Activated T-helper 17 cell treated with anti-CD3 and anti-CD28 coated beads, Interleukin-2, amount 50 U/mL, for 72 hours (primary cell): ENCODE data around the gene ROBO1. TPM values are rescaled to one million over a fixed set of nuclear protein-coding genes. Genes with fewer than 3 reads are reported as not detected.
"Not testable (repeated sequence)": the region's sequence is repeated elsewhere in the genome, so short reads cannot be mapped to it uniquely, and the experiment has no call there.

Experiments
- ATAC-seq: fragments of 150-1000 bp; cut with Tn5 transposase; replicated peaks from 2 replicates; pipeline ENCODE4 v1.10.0; 2021; ENCODE audit warnings: mild to moderate bottlenecking, moderate library complexity
- H3K27ac Mint-ChIP-seq: one replicate; pipeline ENCODE4 v1.8.0; 2022; ENCODE audit warnings: mixed read lengths
- H3K27me3 Mint-ChIP-seq: one replicate; pipeline ENCODE4 v1.8.0; 2022; ENCODE audit warnings: mixed read lengths
- H3K36me3 Mint-ChIP-seq: one replicate; pipeline ENCODE4 v1.8.0; 2022; ENCODE audit warnings: low read depth, mild to moderate bottlenecking, mixed read lengths
- H3K4me1 Mint-ChIP-seq: one replicate; pipeline ENCODE4 v1.8.0; 2022; ENCODE audit warnings: mixed read lengths
- H3K4me3 Mint-ChIP-seq: one replicate; pipeline ENCODE4 v1.8.0; 2022; ENCODE audit warnings: mild to moderate bottlenecking, mixed read lengths
- H3K9me3 Mint-ChIP-seq: one replicate; pipeline ENCODE4 v1.8.0; 2022; ENCODE audit warnings: mixed read lengths
- total RNA-seq, 2 donors: library from RNA; stranded (reverse); gene quantifications; one replicate each; pipeline ENCODE4 v1.2.3, GENCODE V29; 2022

The ROBO1 gene
- total RNA-seq, 2 donors from 2014 or later = not detected

GRCh38 chr3:79555655-79556054 lies 212.1 kb downstream of the ROBO1 start:
- no peaks in the 10 kb centered on the region for H3K36me3 Mint-ChIP-seq
- H3K4me3 Mint-ChIP-seq = no peak overlapping the region

DNA sequence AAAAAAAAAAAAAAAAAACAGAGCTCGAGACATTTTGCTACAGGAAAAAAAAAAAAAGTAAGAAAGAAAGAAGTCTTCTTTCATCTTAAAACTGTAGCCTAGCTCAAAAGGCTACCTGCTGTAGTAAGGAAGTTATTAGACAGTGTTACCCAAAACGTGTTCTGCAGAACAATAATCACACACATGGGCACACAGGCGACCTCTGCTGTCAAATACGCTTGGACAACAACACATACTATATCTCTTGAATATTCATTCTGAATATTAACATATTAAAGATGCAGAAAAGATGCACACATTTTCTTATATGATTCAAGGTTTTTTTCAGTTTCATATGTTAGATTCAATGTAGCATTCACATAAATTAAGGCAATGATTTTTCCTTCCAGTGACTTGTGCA lies 215.8 kb downstream of the ROBO1 start:
- Mint-ChIP-seq H3K27ac (no peak overlapping the region), H3K4me3 (no peak overlapping the region), H3K9me3 (peaks cover 8% of the 10 kb centered on the region), H3K36me3 (no peaks in the 10 kb centered on the region), H3K4me1 (no peaks in the 10 kb centered on the region), H3K27me3 (no peaks in the 10 kb centered on the region)
- ATAC-seq = no peak

More at GRCh38 chr3:79555655-79556054, 212.1 kb downstream of the ROBO1 start:
- no peak for ATAC-seq
- no peaks in the 10 kb centered on the region for H3K27me3 Mint-ChIP-seq
- no peak overlapping the region for H3K27ac Mint-ChIP-seq
- no peaks in the 10 kb centered on the region for H3K4me1 Mint-ChIP-seq
- H3K9me3 Mint-ChIP-seq = peaks cover 10% of the 10 kb centered on the region

GRCh38 chr3:79551321-79551892 lies 216.4 kb downstream of the ROBO1 start:
- Mint-ChIP-seq H3K27ac (no peak overlapping the region), H3K9me3 (peaks cover 8% of the 10 kb centered on the region), H3K4me3 (no peak overlapping the region), H3K27me3 (no peaks in the 10 kb centered on the region), H3K4me1 (no peaks in the 10 kb centered on the region), H3K36me3 (no peaks in the 10 kb centered on the region)
- no peak for ATAC-seq

GRCh38 chr3:79543218-79543982 lies 224.4 kb downstream of the ROBO1 start:
- no peak overlapping the region for H3K4me3 Mint-ChIP-seq
- no peaks in the 10 kb centered on the region for H3K27me3 Mint-ChIP-seq
- peaks cover 4% of the 10 kb centered on the region for H3K9me3 Mint-ChIP-seq
- H3K36me3 Mint-ChIP-seq = no peaks in the 10 kb centered on the region
- ATAC-seq = no peak
- H3K4me1 Mint-ChIP-seq = no peaks in the 10 kb centered on the region
- no peak overlapping the region for H3K27ac Mint-ChIP-seq

- H3K36me3 Mint-ChIP-seq = no peaks in the 10 kb centered on the region
- H3K4me3 Mint-ChIP-seq = no peak overlapping the region
Measured at GRCh38 chr3:79534727-79535126, 233.1 kb downstream of the ROBO1 start.

DNA sequence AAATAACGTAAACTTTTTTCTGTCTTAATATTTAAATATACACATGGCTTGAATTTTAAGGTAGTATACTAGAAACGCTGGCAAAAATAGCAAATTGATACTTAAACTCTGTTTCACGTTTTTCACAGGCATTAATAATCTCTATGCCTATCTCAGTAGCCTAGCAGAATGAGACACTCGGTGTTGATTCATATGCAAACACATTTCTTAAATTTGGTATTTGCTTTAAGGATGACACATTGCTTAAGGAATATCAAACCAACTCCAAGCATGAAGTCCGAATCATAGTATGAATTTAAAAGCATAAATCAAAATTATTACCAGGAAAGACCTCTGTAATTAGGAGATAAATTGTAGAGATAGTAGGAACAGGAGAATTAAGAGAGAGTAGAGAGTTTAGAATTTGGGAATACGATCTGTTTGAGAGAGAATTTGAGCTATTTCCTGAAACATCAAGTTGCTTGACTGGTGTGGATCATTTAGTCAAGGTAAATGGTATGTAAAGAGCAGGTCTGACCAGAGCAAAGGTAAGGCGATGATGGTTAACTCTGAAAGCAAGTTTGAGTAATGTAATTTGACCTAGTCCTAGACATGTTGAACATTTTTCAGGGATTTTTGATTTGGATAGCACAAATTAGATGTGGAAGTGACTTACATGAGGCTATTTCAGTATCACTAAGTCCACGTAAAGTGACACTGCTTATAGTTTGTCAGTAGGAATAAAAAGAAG lies 236.1 kb downstream of the ROBO1 start:
- Mint-ChIP-seq H3K27me3 (no peaks in the 10 kb centered on the region), H3K4me1 (no peaks in the 10 kb centered on the region), H3K4me3 (no peak overlapping the region), H3K27ac (no peak overlapping the region), H3K9me3 (peaks cover 19% of the 10 kb centered on the region), H3K36me3 (no peaks in the 10 kb centered on the region)
- no peak for ATAC-seq

More at GRCh38 chr3:79534727-79535126, 233.1 kb downstream of the ROBO1 start:
- Mint-ChIP-seq H3K27me3 (no peaks in the 10 kb centered on the region), H3K4me1 (no peaks in the 10 kb centered on the region), H3K9me3 (peaks cover 19% of the 10 kb centered on the region), H3K27ac (no peak overlapping the region)
- no peak for ATAC-seq

GRCh38 chr3:79521221-79521848 lies 246.5 kb downstream of the ROBO1 start:
- Mint-ChIP-seq H3K27ac (no peak overlapping the region), H3K9me3 (no peaks in the 10 kb centered on the region), H3K4me3 (no peak overlapping the region), H3K4me1 (no peaks in the 10 kb centered on the region), H3K36me3 (no peaks in the 10 kb centered on the region), H3K27me3 (no peaks in the 10 kb centered on the region)
- no peak for ATAC-seq

DNA sequence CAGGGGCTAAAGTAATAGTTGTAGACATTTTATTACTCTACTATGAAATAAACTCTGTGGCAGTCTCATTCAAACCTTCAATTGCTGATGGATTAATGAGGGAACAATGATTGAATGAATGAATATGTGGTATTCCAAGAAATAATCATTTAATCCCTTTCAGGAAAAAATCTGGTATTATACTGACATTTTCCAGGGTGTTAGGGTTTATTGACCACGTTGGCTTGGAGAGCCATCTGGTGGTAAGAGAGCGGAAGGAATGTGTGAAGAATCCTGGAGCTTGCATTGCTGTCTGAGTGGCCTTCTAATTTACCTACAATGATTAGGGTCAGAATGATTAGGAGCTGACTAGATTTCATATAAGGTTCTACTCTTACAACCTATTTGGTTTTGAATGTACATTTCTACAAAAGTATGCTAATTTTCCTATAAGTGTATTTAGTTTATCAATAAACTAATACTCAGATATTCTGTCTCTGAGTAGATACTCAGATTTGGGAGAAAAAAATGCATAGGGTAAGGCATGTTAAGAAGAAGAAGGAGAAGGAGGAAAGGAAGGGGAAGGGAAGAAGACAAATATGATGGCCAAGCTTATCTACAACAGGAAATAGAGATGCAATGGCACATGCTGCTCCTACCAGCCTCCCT lies 249.9 kb downstream of the ROBO1 start:
- no peaks in the 10 kb centered on the region for H3K4me1 Mint-ChIP-seq
- no peak for ATAC-seq
- no peak overlapping the region for H3K27ac Mint-ChIP-seq
- H3K4me3 Mint-ChIP-seq = no peak overlapping the region
- H3K36me3 Mint-ChIP-seq = no peaks in the 10 kb centered on the region
- no peaks in the 10 kb centered on the region for H3K27me3 Mint-ChIP-seq
- no peaks in the 10 kb centered on the region for H3K9me3 Mint-ChIP-seq

DNA sequence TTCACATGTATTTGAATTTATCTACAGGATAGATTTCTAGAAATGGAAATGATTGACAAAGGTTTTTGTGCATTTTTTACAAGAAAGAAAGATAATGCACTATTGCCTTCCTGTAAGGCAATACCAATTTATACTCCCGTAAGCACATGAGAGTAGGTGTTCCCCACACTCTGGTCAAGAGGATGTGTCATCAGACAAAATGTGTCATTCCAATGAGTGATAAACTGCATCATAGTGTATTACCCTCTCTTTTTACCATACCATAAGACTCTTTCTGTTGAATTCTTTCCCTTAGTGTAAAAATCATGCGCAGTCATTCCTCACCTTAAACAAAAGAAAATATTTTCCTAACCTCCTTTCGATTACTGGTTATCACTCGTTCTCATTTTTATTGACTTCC lies 251.0 kb downstream of the ROBO1 start:
- no peaks in the 10 kb centered on the region for H3K4me1 Mint-ChIP-seq
- no peak overlapping the region for H3K4me3 Mint-ChIP-seq
- no peaks in the 10 kb centered on the region for H3K36me3 Mint-ChIP-seq
- no peaks in the 10 kb centered on the region for H3K9me3 Mint-ChIP-seq
- no peak overlapping the region for H3K27ac Mint-ChIP-seq
- ATAC-seq = no peak
- no peaks in the 10 kb centered on the region for H3K27me3 Mint-ChIP-seq

DNA sequence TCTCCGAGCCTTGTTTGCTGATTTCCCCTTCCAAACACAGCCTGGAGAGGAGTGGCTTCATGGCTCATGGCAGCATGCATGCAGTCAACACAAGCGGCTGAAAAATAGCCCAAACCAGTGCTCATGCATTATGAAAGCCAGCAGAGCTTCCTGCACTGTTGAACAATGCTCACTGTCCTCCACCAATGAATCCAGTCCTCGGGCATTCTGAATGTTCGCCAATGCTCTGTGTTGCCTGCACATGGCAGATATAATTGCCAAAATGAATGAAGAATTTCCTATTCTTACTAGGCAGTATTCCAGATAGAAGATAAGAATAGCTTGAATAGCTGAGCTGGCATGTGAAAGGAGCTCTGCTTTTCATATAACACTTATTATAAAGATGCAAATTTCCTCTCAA lies 252.7 kb downstream of the ROBO1 start:
- no peak overlapping the region for H3K4me3 Mint-ChIP-seq
- H3K9me3 Mint-ChIP-seq = no peaks in the 10 kb centered on the region
- H3K4me1 Mint-ChIP-seq = no peaks in the 10 kb centered on the region
- no peak for ATAC-seq
- no peak overlapping the region for H3K27ac Mint-ChIP-seq
- H3K27me3 Mint-ChIP-seq = no peaks in the 10 kb centered on the region
- no peaks in the 10 kb centered on the region for H3K36me3 Mint-ChIP-seq

GRCh38 chr3:79514069-79514468 lies 253.7 kb downstream of the ROBO1 start:
- no peaks in the 10 kb centered on the region for H3K36me3 Mint-ChIP-seq
- H3K4me1 Mint-ChIP-seq = no peaks in the 10 kb centered on the region
- ATAC-seq = no peak
- peaks cover 4% of the 10 kb centered on the region for H3K9me3 Mint-ChIP-seq
- H3K4me3 Mint-ChIP-seq = no peak overlapping the region
- H3K27ac Mint-ChIP-seq = no peak overlapping the region
- H3K27me3 Mint-ChIP-seq = no peaks in the 10 kb centered on the region

DNA sequence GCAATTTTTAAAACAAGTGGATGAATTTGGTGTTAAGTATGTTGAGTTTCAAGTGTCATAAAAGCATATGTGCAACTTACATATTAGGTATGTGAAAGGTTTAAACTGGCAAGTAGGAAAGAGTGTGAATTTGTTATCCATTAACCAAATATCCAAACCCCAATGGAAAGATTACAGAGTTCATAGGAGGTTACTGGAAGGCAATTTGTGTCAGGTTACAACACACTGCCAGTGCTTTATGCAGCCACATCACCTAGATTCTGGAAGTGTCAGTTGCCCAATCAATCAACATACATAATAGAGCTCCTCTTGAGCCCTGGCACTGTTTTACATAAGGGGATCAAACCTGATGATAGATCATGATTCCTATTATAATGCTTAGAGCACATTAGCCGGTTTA lies 261.0 kb downstream of the ROBO1 start:
- Mint-ChIP-seq H3K36me3 (no peaks in the 10 kb centered on the region), H3K9me3 (peaks cover 4% of the 10 kb centered on the region), H3K27ac (no peak overlapping the region), H3K27me3 (no peaks in the 10 kb centered on the region), H3K4me1 (no peaks in the 10 kb centered on the region), H3K4me3 (no peak overlapping the region)
- ATAC-seq = no peak

DNA sequence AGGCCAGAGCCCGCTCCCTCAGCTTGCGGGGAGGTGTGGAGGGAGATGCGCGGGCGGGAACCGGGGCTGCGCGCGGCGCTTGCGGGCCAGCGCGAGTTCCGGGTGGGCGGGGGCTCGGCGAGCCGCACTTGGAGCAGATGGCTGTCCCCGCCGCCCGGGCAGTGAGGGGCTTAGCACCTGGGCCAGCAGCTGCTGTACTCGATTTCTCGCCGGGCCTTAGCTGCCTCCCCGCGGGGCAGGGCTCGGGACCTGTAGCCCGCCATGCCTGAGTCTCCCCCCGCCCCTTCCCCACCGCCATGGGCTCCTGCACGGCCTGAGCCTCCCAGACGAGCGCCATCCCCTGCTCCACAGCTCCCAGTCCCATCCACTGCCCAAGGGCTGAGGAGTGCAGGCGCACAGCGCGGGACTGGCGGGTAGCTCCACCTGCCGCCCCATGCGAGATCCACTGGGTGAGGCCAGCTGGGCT lies 265.5 kb downstream of the ROBO1 start:
- H3K27ac Mint-ChIP-seq, H3K9me3 Mint-ChIP-seq, H3K4me3 Mint-ChIP-seq, H3K36me3 Mint-ChIP-seq, H3K27me3 Mint-ChIP-seq, H3K4me1 Mint-ChIP-seq, ATAC-seq: not testable (repeated sequence)

DNA sequence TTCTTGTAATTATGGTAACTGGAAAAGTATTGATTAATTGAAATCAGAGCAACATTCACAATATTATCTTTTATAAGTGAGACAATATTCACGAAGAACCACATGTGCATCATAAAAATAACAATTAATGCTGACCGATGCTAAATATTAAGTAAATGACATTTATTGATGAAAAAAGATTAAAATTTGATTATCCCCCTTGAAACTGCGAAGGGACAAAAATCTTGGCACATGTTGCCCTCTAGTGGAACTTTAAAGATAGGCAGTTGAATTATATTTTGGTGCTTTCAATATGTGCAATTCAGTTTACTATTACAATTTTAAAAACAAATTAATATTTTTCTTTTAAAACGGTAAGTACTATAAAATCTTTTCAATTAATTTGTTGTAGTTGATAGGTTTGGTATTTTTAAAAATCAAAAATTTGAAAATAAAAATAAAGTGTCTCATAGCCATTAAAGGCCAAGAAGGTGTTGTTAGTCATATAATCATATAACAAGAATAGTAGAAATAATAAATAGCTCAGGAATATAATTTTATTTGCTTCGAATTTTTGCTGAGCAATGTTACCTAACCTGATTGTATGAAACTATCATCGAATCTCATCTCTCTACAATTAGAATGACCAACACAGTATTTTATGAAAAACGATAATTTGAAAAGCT lies 270.2 kb downstream of the ROBO1 start:
- H3K27ac Mint-ChIP-seq = no peak overlapping the region
- H3K36me3 Mint-ChIP-seq = no peaks in the 10 kb centered on the region
- no peaks in the 10 kb centered on the region for H3K27me3 Mint-ChIP-seq
- H3K9me3 Mint-ChIP-seq = peaks cover 9% of the 10 kb centered on the region
- ATAC-seq = no peak
- no peaks in the 10 kb centered on the region for H3K4me1 Mint-ChIP-seq
- no peak overlapping the region for H3K4me3 Mint-ChIP-seq
